ENCODE data around the gene PLEKHM3. TPM values are rescaled to one million over a fixed set of nuclear protein-coding genes. Genes with fewer than 3 reads are reported as not detected.

PLEKHM3 gene
- total and polyA plus RNA-seq, 12 donors = 9.5 to 39.6 (median 21.7) TPM

- TF ChIP-seq CTCF (IDR thresholded peaks at IDR 0.05) (no peak), POLR2A (IDR thresholded peaks at IDR 0.05) (no peak)
- intact Hi-C loops (cut with DNase I) = no loop called here
- Histone ChIP-seq H3K4me3 (no peak overlapping the region), H3K9me3 (replicated peaks in 1 of 3) (no peaks in the 10 kb centered on the region), H3K4me1 (replicated peaks in 1 of 2) (peaks cover 2 to 11% of the 10 kb centered on the region in 2 donors), H3K27ac (no peak overlapping the region), H3K27me3 (no peaks in the 10 kb centered on the region), H3K36me3 (replicated peaks in 1 of 2) (no peaks in the 10 kb centered on the region)
- WGBS, 4 donors = 0 to 98% (median 39%) methylated on average over 1 of the region's 1 CpG
- DNase-seq = no peak
Measured at GRCh38 chr2:207955456-207955855, 69.9 kb downstream of the PLEKHM3 start.

GRCh38 chr2:207953354-207953753, 72.0 kb downstream of the PLEKHM3 start:
- H3K27ac ChIP-seq = no peak overlapping the region
- peaks cover 7 to 19% of the 10 kb centered on the region in 2 donors for H3K4me1 ChIP-seq (replicated peaks in 1 of 2)
- 89 to 97% (median 96%) methylated on average over 3 of the region's 3 CpGs for WGBS, 4 donors
- no peaks in the 10 kb centered on the region for H3K9me3 ChIP-seq (replicated peaks in 1 of 3)
- no peaks in the 10 kb centered on the region for H3K36me3 ChIP-seq (replicated peaks in 1 of 2)
- intact Hi-C loops (cut with DNase I) = no loop called here
- TF ChIP-seq CTCF (IDR thresholded peaks at IDR 0.05) = no peak
- no peak for TF ChIP-seq POLR2A (IDR thresholded peaks at IDR 0.05)
- H3K4me3 ChIP-seq = no peak overlapping the region
- no peaks in the 10 kb centered on the region for H3K27me3 ChIP-seq
- DNase-seq = no peak

- intact Hi-C loops (cut with DNase I) = no loop called here
- TF ChIP-seq CTCF (IDR thresholded peaks at IDR 0.05) = no peak
- no peak for TF ChIP-seq POLR2A (IDR thresholded peaks at IDR 0.05)
- Histone ChIP-seq H3K27me3 (no peaks in the 10 kb centered on the region), H3K4me3 (no peak overlapping the region), H3K9me3 (replicated peaks in 1 of 3) (no peaks in the 10 kb centered on the region), H3K36me3 (replicated peaks in 1 of 2) (no peaks in the 10 kb centered on the region), H3K27ac (no peak overlapping the region), H3K4me1 (replicated peaks in 1 of 2) (peaks cover 7 to 19% of the 10 kb centered on the region in 2 donors)
- no peak for DNase-seq
- 91 to 97% (median 93%) methylated on average over 6 of the region's 6 CpGs for WGBS, 4 donors
Measured at GRCh38 chr2:207952564-207953345, 72.6 kb downstream of the PLEKHM3 start.

- H3K4me1 ChIP-seq (replicated peaks in 1 of 2) = peaks cover 7 to 19% of the 10 kb centered on the region in 2 donors
- H3K9me3 ChIP-seq (replicated peaks in 1 of 3) = no peaks in the 10 kb centered on the region
- H3K4me3 ChIP-seq = no peak overlapping the region
- TF ChIP-seq POLR2A (IDR thresholded peaks at IDR 0.05) (no peak), CTCF (IDR thresholded peaks at IDR 0.05) (no peak)
- no peaks in the 10 kb centered on the region for H3K27me3 ChIP-seq
- no peak overlapping the region for H3K27ac ChIP-seq
- DNase-seq = no peak
- WGBS, 4 donors = 72 to 77% (median 74%) methylated on average over 5 of the region's 5 CpGs
- H3K36me3 ChIP-seq (replicated peaks in 1 of 2) = no peaks in the 10 kb centered on the region
- intact Hi-C loops (cut with DNase I) = no loop called here
Measured at GRCh38 chr2:207951734-207952470, 73.4 kb downstream of the PLEKHM3 start.

Measured in adrenal gland (tissue), 12 donors.